ENCODE results near the gene KMO. TPM values are rescaled to one million over a fixed set of nuclear protein-coding genes. Genes with fewer than 3 reads are reported as not detected.
A peak's percentile ranks its signal among the peaks of the same experiment; 100 is the strongest.

The KMO gene
- 3.1 TPM in 1 of 2 replicates, not detected in the other for total RNA-seq

- DNase-seq (ENCODE audit: extremely low read depth, low read depth, low spot score): no peak
Observed at GRCh38 chr1:241532162-241532531, at the start of gene KMO. Gene KMO (plus strand): TSS chr1:241532378. CDS start chr1:241532445, 67 bp downstream.

GRCh38 chr1:241482761-241483250 lies 49.4 kb upstream of the KMO start:
- no peak for DNase-seq (ENCODE audit: extremely low read depth, low read depth, low spot score)

DNA sequence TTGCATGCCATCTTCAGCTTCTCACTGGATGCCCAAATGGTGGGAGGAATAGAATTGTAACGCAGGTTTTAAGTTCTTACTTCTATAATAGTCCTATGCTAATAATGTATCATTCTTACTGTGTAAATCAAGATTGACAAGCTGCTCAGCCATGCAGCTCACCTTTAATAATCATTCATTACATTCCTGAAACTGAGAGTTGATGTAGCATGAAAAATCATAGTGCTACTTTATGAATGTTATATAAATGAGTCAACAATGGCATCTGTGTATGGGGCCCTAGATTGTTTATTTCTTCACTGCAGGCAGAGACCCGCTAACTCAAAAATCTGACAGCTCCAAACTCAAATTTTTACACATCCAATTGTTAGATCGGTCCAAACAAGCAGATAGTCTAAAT lies 47.0 kb upstream of the KMO start:
- DNase-seq (ENCODE audit: extremely low read depth, low read depth, low spot score): no peak

GRCh38 chr1:241485554-241485992 lies 46.6 kb upstream of the KMO start:
- DNase-seq (ENCODE audit: extremely low read depth, low read depth, low spot score): no peak

DNA sequence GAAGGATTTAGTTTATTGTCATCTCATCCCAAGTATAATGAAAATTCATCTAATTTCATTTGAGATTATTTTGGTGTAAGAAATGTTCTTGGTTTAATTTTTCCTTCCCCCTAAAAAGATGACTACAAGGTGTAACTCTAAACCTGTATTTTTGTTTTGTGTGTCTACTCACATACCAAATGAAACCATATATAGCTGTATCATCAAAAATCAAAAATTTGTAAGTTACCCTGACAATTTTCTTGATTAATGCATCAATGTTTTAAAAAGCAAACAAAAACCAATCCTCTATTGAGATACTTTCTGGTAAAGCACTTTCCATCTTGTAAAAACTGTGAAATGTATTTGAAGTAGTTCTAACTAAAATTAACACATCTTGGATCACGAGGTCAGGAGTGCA lies 43.4 kb upstream of the KMO start:
- DNase-seq (ENCODE audit: extremely low read depth, low read depth, low spot score): no peak

DNA sequence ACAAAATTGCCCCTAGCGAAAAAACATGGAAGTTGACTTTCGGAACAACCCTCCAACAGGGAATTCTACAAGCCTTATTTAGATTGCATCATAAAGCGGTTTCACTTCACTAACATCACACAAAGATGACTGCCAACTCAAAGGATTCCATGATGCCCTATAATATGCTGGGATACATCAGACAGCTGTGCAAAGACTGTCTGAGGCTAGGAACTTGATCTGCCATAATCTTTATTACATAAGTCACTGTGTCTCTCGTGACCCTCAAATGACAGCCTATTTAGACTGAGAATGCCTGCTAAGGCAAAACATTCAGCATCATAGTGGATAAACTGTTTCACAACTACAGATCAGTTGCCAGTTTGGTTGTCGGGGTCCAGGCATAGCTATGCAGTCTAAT lies 36.4 kb upstream of the KMO start:
- no peak for DNase-seq (ENCODE audit: extremely low read depth, low read depth, low spot score)

- no peak for DNase-seq (ENCODE audit: extremely low read depth, low read depth, low spot score)
Observed at GRCh38 chr1:241499910-241500309, 32.3 kb upstream of the KMO start.

- no peak for DNase-seq (ENCODE audit: extremely low read depth, low read depth, low spot score)
Observed at GRCh38 chr1:241503444-241503843, 28.7 kb upstream of the KMO start.

GRCh38 chr1:241507189-241507863 lies 24.9 kb upstream of the KMO start:
- no peak for DNase-seq (ENCODE audit: extremely low read depth, low read depth, low spot score)

DNA sequence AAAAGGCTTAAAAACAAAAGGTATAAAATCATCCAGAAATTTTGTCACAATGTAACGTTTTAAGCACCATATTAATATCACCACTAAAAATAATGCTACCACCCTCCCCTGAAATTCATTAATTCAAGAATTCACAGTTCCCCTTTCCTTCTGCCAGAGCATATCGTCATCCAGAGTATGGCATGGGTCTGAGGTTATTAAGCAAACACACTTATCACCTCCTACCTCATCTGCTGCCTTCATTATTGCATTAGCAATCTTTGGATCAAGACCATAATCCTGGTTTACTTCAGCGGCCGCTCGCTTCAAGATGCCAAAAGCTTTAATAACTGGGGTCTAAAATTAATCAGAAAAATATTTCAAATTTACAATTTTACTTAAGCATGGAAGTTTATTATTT lies 18.8 kb upstream of the KMO start:
- no peak for DNase-seq (ENCODE audit: extremely low read depth, low read depth, low spot score)

DNA sequence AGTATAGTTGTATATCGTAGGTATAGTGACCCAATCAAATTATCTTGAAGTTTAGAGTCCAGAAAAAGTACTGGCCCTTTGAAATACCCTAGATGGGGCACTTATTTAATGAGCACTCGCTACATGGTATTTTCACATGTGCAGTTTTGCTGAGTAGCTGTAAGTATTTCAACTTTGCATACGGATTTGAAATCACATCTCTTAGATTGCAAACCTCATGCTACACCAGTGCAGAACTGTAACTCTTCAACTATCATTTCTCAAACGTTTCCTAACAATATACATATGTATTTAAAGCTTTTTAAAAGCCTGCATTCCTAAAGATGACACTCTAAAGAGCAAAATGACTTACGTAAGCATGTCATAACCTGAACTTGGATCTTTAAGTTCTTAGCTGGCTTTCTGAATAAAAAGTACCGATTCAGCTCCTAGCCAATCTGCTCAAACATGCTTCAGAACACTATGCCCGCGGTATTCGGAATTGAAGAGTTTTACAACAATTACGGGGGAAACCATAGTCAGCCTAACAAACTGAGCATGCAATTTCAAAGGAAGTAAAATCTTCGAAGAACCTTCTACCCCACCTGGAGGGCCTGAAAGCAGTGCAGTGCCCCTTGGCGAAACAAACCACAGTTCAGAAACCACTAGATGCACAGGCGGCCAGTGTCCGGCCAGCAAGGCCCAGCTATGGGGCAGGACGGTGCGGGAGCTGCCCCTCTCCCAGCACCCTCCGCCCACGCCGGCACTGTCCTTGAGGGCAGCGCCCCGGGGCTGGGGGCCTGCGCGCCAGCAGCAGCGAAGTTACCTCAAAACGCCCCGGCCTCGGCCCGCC lies 13.5 kb upstream of the KMO start:
- DNase-seq (ENCODE audit: extremely low read depth, low read depth, low spot score): no peak

GRCh38 chr1:241519308-241520079 lies 12.7 kb upstream of the KMO start, which contains the start of gene FH:
Gene FH (minus strand): TSS chr1:241519755. CDS start chr1:241519722, 33 bp downstream.
- DNase-seq (ENCODE audit: extremely low read depth, low read depth, low spot score): peak; percentile 88

DNA sequence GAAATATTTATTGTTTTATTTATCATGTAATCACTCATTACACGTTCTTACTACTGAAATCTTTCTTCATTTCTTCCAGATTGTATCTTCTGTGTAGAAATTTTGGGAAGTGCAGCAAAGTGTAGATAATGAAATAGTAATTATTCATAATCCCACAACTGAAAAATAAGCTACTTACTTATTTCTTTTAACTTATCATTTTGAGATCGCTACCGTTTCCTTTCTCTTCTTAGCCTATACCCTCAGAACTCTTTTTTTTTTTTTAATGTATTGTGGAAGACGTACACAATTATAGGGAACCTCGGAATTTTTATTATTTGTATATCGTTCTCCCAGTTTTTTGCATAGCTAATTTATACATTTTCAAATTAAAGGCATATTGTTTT lies 12.1 kb upstream of the KMO start:
- no peak for DNase-seq (ENCODE audit: extremely low read depth, low read depth, low spot score)

DNA sequence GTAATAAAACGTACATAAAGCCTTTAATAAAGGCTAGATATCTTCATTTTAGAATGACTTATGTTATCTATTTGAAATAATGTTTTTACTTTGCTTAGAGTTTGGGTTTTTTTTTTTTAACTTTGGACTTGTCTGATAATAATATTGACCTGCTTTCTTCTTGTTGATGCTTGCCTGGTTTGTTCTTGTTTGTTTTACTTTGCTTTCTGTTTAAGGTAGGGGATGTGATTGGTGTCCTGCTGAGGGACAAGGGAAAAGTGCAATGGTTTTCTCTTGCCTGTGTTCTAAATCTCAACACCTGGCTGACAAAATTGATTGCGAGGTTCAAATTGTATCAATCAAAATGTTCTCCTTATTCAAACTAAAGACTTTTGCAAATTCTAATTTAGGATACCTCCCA lies 10.5 kb upstream of the KMO start:
- no peak for DNase-seq (ENCODE audit: extremely low read depth, low read depth, low spot score)

DNA sequence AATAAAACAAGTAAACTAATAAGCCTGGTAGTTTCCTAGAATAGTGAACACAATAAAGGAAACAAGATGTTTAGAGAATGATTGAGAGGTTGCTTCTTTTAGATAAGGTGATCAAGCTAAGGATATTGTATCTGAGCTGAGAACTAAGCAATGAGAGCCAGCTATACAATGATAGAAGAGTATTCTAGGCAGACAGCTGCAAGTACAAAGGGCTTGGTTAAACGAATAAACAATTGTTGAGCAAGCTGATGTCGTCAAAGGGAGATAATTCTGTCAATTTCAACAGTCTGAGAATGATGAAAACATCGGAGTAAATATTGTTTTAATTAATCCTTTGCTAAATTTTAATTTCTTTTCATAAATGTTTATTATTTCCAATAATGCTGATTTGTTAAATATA lies 7.2 kb upstream of the KMO start:
- no peak for DNase-seq (ENCODE audit: extremely low read depth, low read depth, low spot score)

GRCh38 chr1:241527146-241527545 lies 5.0 kb upstream of the KMO start:
- no peak for DNase-seq (ENCODE audit: extremely low read depth, low read depth, low spot score)

- peak; percentile 56 for DNase-seq (ENCODE audit: extremely low read depth, low read depth, low spot score)
Observed at GRCh38 chr1:241531195-241532161, 700 bp upstream of the KMO start.

GRCh38 chr1:241532864-241533263 lies 686 bp downstream of the KMO start:
- no peak for DNase-seq (ENCODE audit: extremely low read depth, low read depth, low spot score)

DNA sequence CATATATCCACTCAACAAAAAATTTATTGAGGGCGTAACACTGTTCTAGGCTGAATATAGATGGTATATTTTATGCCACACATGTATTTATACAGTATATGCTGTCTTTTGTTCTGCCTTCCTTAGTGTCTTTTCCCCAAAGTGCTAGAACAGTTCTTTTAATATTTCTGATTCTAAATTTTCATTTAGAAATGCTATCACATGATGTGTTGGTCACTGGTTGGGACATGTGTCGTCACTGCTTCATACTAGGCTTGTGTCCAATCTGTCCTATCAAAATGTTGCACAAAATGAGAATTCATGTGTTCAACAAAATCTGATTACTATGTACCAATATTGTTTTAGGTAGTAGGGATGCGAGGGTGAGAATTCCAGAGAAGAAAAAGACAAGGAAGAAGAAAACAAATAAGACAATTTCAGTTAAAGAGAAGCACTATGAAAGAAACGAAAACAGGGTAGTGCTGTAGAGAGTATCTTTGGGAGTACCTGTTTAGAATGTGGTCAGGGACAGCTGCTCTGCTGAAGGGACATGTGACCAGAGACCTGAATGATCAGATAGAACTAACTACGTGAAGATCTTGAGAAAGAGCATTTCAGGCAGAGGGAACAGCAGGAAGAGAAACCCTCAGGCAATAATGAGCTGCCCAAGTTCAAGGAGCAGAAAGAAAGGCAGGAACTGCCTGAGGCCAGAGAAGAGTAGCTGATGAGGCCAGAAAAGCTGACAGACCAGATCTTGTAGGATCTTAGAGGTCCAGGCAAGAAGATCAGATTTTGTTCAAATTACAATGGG lies 1.3 kb downstream of the KMO start:
- no peak for DNase-seq (ENCODE audit: extremely low read depth, low read depth, low spot score)
